H9 (cell line): ENCODE measurements around the gene STON2. TPM values are rescaled to one million over a fixed set of nuclear protein-coding genes. Genes with fewer than 3 reads are reported as not detected.

Experiments
- DNase-seq: peaks from one replicate; pipeline ENCODE4 v3.0.0-alpha.2; 2017
- H2AFZ ChIP-seq: one replicate; pipeline ENCODE4 v1.6.1; 2013; ENCODE audit warnings: mild to moderate bottlenecking, low read length, control low read depth, moderate library complexity
- H2AK5ac ChIP-seq: 2 replicates; pipeline ENCODE4 v1.6.1; 2013; ENCODE audit warnings: low read length, control low read depth, mixed read lengths; ENCODE audit not compliant: insufficient read length
- H2BK120ac ChIP-seq: one replicate; pipeline ENCODE4 v1.6.1; 2013; ENCODE audit warnings: low read depth, mild to moderate bottlenecking, low read length, control low read depth, inconsistent platforms; ENCODE audit not compliant: poor library complexity, severe bottlenecking
- H2BK12ac ChIP-seq: 2 replicates; pipeline ENCODE4 v1.6.1; 2013; ENCODE audit warnings: low read length, control low read depth, mixed read lengths, low read depth; ENCODE audit not compliant: insufficient read length
- H2BK15ac ChIP-seq: 2 replicates; pipeline ENCODE4 v1.6.1; 2013; ENCODE audit warnings: low read depth, low read length, control low read depth
- H2BK20ac ChIP-seq: one replicate; pipeline ENCODE4 v1.6.1; 2013; ENCODE audit warnings: low read depth, mild to moderate bottlenecking, low read length, control low read depth, inconsistent platforms; ENCODE audit not compliant: poor library complexity, severe bottlenecking
- H2BK5ac ChIP-seq: 2 replicates; pipeline ENCODE4 v1.6.1; 2013; ENCODE audit warnings: low read length, control low read depth, mixed read lengths; ENCODE audit not compliant: insufficient read length
- H3K14ac ChIP-seq: 2 replicates; pipeline ENCODE4 v1.6.1; 2013; ENCODE audit warnings: low read length, control low read depth; ENCODE audit not compliant: insufficient read depth
- H3K18ac ChIP-seq: 2 replicates; pipeline ENCODE4 v1.6.1; 2013; ENCODE audit warnings: low read depth, mild to moderate bottlenecking, mixed read lengths, low read length, control low read depth; ENCODE audit not compliant: insufficient read length
- H3K23ac ChIP-seq: 2 replicates; pipeline ENCODE4 v1.6.1; 2013; ENCODE audit warnings: low read length, control low read depth, mixed read lengths, low read depth; ENCODE audit not compliant: insufficient read length
- H3K23me2 ChIP-seq: 2 replicates; pipeline ENCODE4 v1.6.1; 2013; ENCODE audit warnings: low read depth, mild to moderate bottlenecking, mixed read lengths, low read length, control low read depth; ENCODE audit not compliant: insufficient read length, poor library complexity, severe bottlenecking
- H3K27ac ChIP-seq: 2 replicates; pipeline ENCODE4 v1.5.1; 2013; ENCODE audit warnings: low read length, control low read depth, mixed read lengths, low read depth; ENCODE audit not compliant: insufficient read length
- H3K27me3 ChIP-seq: 2 replicates; pipeline ENCODE4 v1.6.1; 2013; ENCODE audit warnings: low read length, control low read depth, inconsistent platforms; ENCODE audit not compliant: insufficient read depth
- H3K4ac ChIP-seq: 2 replicates; pipeline ENCODE4 v1.6.1; 2013; ENCODE audit warnings: low read depth, mild to moderate bottlenecking, control low read depth, inconsistent platforms, low read length, moderate library complexity
- H3K4me1 ChIP-seq: 2 replicates; pipeline ENCODE4 v1.6.1; 2013; ENCODE audit warnings: low read length, control low read depth, inconsistent platforms; ENCODE audit not compliant: insufficient read depth
- H3K4me2 ChIP-seq: 2 replicates; pipeline ENCODE4 v1.6.1; 2013; ENCODE audit warnings: low read length, control low read depth, mixed read lengths; ENCODE audit not compliant: insufficient read length, insufficient read depth
- H3K56ac ChIP-seq: 2 replicates; pipeline ENCODE4 v1.6.1; 2013; ENCODE audit warnings: low read depth, mild to moderate bottlenecking, mixed read lengths, low read length, control low read depth; ENCODE audit not compliant: insufficient read length
- H3K79me1 ChIP-seq: 2 replicates; pipeline ENCODE4 v1.6.1; 2013; ENCODE audit warnings: low read depth, mild to moderate bottlenecking, moderate library complexity, low read length, control low read depth, inconsistent platforms; ENCODE audit not compliant: insufficient read depth, poor library complexity, severe bottlenecking
- H3K79me2 ChIP-seq: 2 replicates; pipeline ENCODE4 v1.6.1; 2013; ENCODE audit warnings: low read length, control low read depth, inconsistent platforms; ENCODE audit not compliant: insufficient read depth
- H3K9ac ChIP-seq: 2 replicates; pipeline ENCODE4 v1.6.1; 2013; ENCODE audit warnings: low read length, control low read depth, mixed read lengths; ENCODE audit not compliant: insufficient read length; ENCODE audit errors: extremely low read depth
- H3K9me3 ChIP-seq: one replicate; pipeline ENCODE4 v1.6.1; 2013; ENCODE audit warnings: low read depth, low read length, inconsistent platforms; ENCODE audit not compliant: control insufficient read depth
- H3T11ph ChIP-seq: one replicate; pipeline ENCODE4 v1.6.1; 2013; ENCODE audit warnings: mild to moderate bottlenecking, low read length, control low read depth, inconsistent platforms
- H4K20me1 ChIP-seq: one replicate; pipeline ENCODE4 v1.6.1; 2013; ENCODE audit not compliant: control insufficient read depth, insufficient read length, insufficient read depth
- H4K5ac ChIP-seq: 2 replicates; pipeline ENCODE4 v1.6.1; 2013; ENCODE audit warnings: low read depth, mild to moderate bottlenecking, mixed read lengths, low read length, control low read depth; ENCODE audit not compliant: insufficient read length
- H4K8ac ChIP-seq: replicated peaks from 2 replicates; pipeline ENCODE4 v1.6.1; 2013; ENCODE audit warnings: low read length, control low read depth, mixed read lengths, low read depth; ENCODE audit not compliant: insufficient read length
- H4K91ac ChIP-seq: 2 replicates; pipeline ENCODE4 v1.6.1; 2013; ENCODE audit warnings: low read depth, mild to moderate bottlenecking, moderate library complexity, mixed read lengths, low read length, control low read depth; ENCODE audit not compliant: insufficient read length
- H3K27ac Mint-ChIP-seq, 3 experiments: 2 replicates in 2 of 3; 3 replicates in 1 of 3; pipeline ENCODE4 v1.8.0; 2020 to 2021; ENCODE audit warnings: mixed read lengths in 3 of 3, mild to moderate bottlenecking in 1 of 3, moderate library complexity in 1 of 3
- H3K27me3 Mint-ChIP-seq: 2 replicates; pipeline ENCODE4 v1.8.0; 2021; ENCODE audit warnings: low read depth, mild to moderate bottlenecking, moderate library complexity, mixed read lengths
- H3K36me3 Mint-ChIP-seq, 3 experiments: 2 replicates in 2 of 3; 3 replicates in 1 of 3; pipeline ENCODE4 v1.8.0; 2020 to 2021; ENCODE audit warnings: low read depth in 3 of 3, mixed read lengths in 3 of 3; ENCODE audit not compliant: insufficient read depth in 1 of 3
- H3K4me1 Mint-ChIP-seq, 2 experiments: 2 replicates each; pipeline ENCODE4 v1.8.0; 2020; ENCODE audit warnings: mixed read lengths in 2 of 2
- H3K4me3 Mint-ChIP-seq, 2 experiments: 2 replicates in 1 of 2; 3 replicates in 1 of 2; pipeline ENCODE4 v1.8.0; 2020 to 2021; ENCODE audit warnings: mild to moderate bottlenecking in 2 of 2, mixed read lengths in 2 of 2, moderate library complexity in 1 of 2
- H3K9me3 Mint-ChIP-seq, 2 experiments: 2 replicates in 1 of 2; 3 replicates in 1 of 2; pipeline ENCODE4 v1.8.0; 2020; ENCODE audit warnings: mild to moderate bottlenecking in 2 of 2, mixed read lengths in 2 of 2, moderate library complexity in 1 of 2
- WGBS: extraction: QIAGEN DNeasy Blood & Tissue Kit; methylation state at CpG from one replicate; pipeline ENCODE4 v1.1.7; 2013; ENCODE audit warnings: missing lambda C conversion rate, low lambda C conversion rate, mixed read lengths; ENCODE audit not compliant: insufficient read length; ENCODE audit errors: extremely low coverage; 5-methylcytosine and 5-hydroxymethylcytosine counted together
- total RNA-seq: library from RNA; stranded (reverse); gene quantifications from 2 replicates; pipeline ENCODE4 v1.2.1, GENCODE V29; 2021
- TF ChIP-seq, protein P1 (sequence below): fragments of 200-600 bp; sonication (generic); conservative IDR thresholded peaks from 3 replicates; pipeline ENCODE4 v1.8.0; 2021; ENCODE audit warnings: antibody characterized with exemption, mild to moderate bottlenecking

STON2 gene
- total RNA-seq, 1 experiment from 2014 or later, result 62.9 TPM

DNA sequence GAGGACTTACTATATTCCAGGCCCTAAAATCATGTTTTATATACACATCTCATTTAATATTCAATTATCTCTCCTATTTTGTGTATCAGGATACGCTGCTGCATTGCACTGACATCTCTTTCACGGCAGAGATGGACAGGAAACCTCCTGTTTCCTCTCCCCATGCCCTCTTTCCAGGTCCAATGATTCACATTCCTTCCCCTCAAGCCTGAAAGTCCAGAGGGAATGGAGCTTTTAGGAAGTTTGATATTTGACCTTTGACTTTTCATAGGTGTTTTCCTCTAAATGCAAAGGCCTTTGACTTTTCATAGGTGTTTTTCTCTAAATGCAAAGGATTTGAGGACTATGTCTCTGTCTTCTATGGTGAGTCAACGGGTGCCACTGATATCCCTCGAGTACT, 89.5 kb downstream of the STON2 start:
- Mint-ChIP-seq H3K27me3 (no peaks in the 10 kb centered on the region), H3K36me3 (no peaks in the 10 kb centered on the region), H3K4me3 (no peak overlapping the region), H3K9me3 (no peaks in the 10 kb centered on the region), H3K4me1 (peaks cover 64 to 65% of the 10 kb centered on the region in 2 experiments), H3K27ac (0 out of 7 replicates have a peak overlapping the region, but pooled peaks of 1 of the 3 experiments have one; percentile 53)
- H3K4ac ChIP-seq, result no peak overlapping the region
- H3K18ac ChIP-seq, result no peak overlapping the region
- H3K79me2 ChIP-seq, result no peaks in the 10 kb centered on the region; the same call in 1 of the 2 replicates
- TF ChIP-seq, protein P1, sequence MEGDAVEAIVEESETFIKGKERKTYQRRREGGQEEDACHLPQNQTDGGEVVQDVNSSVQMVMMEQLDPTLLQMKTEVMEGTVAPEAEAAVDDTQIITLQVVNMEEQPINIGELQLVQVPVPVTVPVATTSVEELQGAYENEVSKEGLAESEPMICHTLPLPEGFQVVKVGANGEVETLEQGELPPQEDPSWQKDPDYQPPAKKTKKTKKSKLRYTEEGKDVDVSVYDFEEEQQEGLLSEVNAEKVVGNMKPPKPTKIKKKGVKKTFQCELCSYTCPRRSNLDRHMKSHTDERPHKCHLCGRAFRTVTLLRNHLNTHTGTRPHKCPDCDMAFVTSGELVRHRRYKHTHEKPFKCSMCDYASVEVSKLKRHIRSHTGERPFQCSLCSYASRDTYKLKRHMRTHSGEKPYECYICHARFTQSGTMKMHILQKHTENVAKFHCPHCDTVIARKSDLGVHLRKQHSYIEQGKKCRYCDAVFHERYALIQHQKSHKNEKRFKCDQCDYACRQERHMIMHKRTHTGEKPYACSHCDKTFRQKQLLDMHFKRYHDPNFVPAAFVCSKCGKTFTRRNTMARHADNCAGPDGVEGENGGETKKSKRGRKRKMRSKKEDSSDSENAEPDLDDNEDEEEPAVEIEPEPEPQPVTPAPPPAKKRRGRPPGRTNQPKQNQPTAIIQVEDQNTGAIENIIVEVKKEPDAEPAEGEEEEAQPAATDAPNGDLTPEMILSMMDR, result no peak
- no CpG with 5 or more reads among the region's 4 CpGs for WGBS
- H3T11ph ChIP-seq, result no peak overlapping the region
- H2BK5ac ChIP-seq, result no peak overlapping the region
- no peak overlapping the region for H3K9ac ChIP-seq
- no peaks in the 10 kb centered on the region for H3K79me1 ChIP-seq
- H3K4me2 ChIP-seq, result no peak overlapping the region
- no peak overlapping the region for H3K23ac ChIP-seq
- H3K9me3 ChIP-seq, result no peaks in the 10 kb centered on the region
- H3K4me1 ChIP-seq, result peaks cover 7% of the 10 kb centered on the region; the same call in 1 of the 2 replicates
- no peaks in the 10 kb centered on the region for H3K27me3 ChIP-seq
- no peak overlapping the region for H3K27ac ChIP-seq
- H2BK12ac ChIP-seq, result no peak overlapping the region
- no peak overlapping the region for H2BK120ac ChIP-seq
- no peaks in the 10 kb centered on the region for H4K20me1 ChIP-seq
- H4K5ac ChIP-seq, result no peak overlapping the region
- H3K14ac ChIP-seq, result no peak overlapping the region
- no peak overlapping the region for H4K8ac ChIP-seq
- H2BK15ac ChIP-seq, result no peak overlapping the region
- H3K23me2 ChIP-seq, result no peaks in the 10 kb centered on the region
- H3K56ac ChIP-seq, result no peak overlapping the region
- no peak overlapping the region for H4K91ac ChIP-seq
- H2AFZ ChIP-seq, result no peak overlapping the region
- no peak for DNase-seq
- no peak overlapping the region for H2AK5ac ChIP-seq
- no peak overlapping the region for H2BK20ac ChIP-seq
